Erythroblast (primary cell): ENCODE data around the gene BMP10.

Source experiments
- GATA1 ChIP-seq: IDR thresholded peaks from 2 replicates; pipeline ENCODE4 v1.6.1; 2011; ENCODE audit warnings: low read depth, mild to moderate bottlenecking, control low read depth, low read length, moderate library complexity
- POLR2A ChIP-seq: IDR thresholded peaks from 2 replicates; pipeline ENCODE4 v1.6.1; 2011; ENCODE audit warnings: mild to moderate bottlenecking, low read length

DNA sequence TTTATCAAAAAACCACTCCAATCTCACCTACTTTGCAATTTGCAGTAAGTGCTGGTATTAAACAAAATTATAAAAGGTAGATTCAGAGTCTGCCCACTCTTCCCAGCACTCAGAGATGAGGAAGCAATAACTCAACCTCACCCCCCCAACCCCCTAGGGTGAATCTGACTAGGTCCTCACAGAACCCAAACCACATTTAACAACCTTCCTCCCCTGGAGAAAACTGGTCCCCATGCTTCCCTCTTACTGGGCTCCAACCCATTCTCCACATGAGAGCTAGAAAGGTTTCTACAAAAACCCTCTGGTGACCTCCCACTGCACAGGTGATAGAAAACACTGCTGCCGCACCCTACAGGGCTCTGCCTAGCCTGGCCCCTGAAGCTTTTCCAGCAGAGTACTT lies 40.5 kb upstream of the BMP10 start:
- no peak for TF ChIP-seq POLR2A
- no peak for TF ChIP-seq GATA1
